IMR-90 (cell line): Measurements from ENCODE around the gene TIMM10. TPM values are rescaled to one million over a fixed set of nuclear protein-coding genes. Genes with fewer than 3 reads are reported as not detected.

Experiments used
- MXI1 ChIP-seq: IDR thresholded peaks from 2 replicates; pipeline ENCODE4 v1.6.1; 2012; ENCODE audit warnings: low read depth, mild to moderate bottlenecking, low read length, moderate library complexity, borderline replicate concordance
- POLR2A ChIP-seq: IDR thresholded peaks from 2 replicates; pipeline ENCODE4 v1.6.1; 2012; ENCODE audit warnings: mild to moderate bottlenecking, low read depth, low read length
- polyA plus RNA-seq, 3 experiments: library from polyadenylated mRNA; depleted of rRNA; stranded (reverse); fragments of >200 nt; gene quantifications; 2 replicates each; pipeline ENCODE4 v1.2.3, GENCODE V29; 2012; ENCODE audit warnings: low replicate concordance in 1 of 3
- total RNA-seq: library from RNA; depleted of rRNA; stranded (reverse); fragments of >200 nt; gene quantifications from 2 replicates; pipeline ENCODE4 v1.2.3, GENCODE V29; 2012
- TF ChIP-seq, protein P1 (sequence below): conservative IDR thresholded peaks from 2 replicates; pipeline ENCODE4 v1.5.1; 2012; ENCODE audit warnings: mild to moderate bottlenecking, low read depth, low read length, improper control_type of control experiment

TIMM10 gene
- total and polyA plus RNA-seq, 2 of the 4 experiments (the other 2 are of a cell fraction): 96.8 to 135 TPM

DNA sequence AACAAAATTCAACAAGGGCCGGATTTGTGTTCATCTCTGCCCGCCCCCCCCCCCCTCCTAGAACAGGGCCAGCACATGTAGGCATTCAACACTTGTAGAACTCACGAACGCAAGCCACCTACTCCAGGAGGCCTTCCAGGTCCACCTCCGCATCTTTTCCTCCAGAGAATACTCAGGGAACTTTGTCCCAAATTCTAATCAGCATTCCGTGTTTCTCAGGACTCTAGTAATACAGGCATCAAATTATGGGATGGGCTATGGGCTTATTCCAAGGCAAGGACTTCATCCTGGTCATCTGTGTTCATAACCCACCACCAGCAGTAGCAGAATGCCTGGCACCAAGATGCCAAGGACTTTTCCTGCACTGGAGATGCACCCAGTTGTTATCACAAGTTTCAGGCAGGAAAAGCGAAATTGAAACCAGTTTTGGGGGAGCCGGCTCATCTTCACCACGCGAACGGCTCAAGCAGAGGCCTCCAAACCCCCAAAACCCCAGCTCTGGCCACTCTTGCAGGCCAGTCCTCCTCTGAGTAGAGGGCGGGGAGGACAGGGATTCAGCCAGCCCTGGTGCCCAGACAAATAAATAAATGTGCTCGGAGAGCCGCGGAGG, 36.5 kb upstream of the TIMM10 start (continued):
- TF ChIP-seq, protein P1, sequence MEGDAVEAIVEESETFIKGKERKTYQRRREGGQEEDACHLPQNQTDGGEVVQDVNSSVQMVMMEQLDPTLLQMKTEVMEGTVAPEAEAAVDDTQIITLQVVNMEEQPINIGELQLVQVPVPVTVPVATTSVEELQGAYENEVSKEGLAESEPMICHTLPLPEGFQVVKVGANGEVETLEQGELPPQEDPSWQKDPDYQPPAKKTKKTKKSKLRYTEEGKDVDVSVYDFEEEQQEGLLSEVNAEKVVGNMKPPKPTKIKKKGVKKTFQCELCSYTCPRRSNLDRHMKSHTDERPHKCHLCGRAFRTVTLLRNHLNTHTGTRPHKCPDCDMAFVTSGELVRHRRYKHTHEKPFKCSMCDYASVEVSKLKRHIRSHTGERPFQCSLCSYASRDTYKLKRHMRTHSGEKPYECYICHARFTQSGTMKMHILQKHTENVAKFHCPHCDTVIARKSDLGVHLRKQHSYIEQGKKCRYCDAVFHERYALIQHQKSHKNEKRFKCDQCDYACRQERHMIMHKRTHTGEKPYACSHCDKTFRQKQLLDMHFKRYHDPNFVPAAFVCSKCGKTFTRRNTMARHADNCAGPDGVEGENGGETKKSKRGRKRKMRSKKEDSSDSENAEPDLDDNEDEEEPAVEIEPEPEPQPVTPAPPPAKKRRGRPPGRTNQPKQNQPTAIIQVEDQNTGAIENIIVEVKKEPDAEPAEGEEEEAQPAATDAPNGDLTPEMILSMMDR: no peak
- TF ChIP-seq POLR2A: no peak
- TF ChIP-seq MXI1: no peak
